ENCODE measurements around the gene SLC12A4.
A peak's percentile ranks its signal among the peaks of the same experiment; 100 is the strongest.

SLC12A4 gene

DNA sequence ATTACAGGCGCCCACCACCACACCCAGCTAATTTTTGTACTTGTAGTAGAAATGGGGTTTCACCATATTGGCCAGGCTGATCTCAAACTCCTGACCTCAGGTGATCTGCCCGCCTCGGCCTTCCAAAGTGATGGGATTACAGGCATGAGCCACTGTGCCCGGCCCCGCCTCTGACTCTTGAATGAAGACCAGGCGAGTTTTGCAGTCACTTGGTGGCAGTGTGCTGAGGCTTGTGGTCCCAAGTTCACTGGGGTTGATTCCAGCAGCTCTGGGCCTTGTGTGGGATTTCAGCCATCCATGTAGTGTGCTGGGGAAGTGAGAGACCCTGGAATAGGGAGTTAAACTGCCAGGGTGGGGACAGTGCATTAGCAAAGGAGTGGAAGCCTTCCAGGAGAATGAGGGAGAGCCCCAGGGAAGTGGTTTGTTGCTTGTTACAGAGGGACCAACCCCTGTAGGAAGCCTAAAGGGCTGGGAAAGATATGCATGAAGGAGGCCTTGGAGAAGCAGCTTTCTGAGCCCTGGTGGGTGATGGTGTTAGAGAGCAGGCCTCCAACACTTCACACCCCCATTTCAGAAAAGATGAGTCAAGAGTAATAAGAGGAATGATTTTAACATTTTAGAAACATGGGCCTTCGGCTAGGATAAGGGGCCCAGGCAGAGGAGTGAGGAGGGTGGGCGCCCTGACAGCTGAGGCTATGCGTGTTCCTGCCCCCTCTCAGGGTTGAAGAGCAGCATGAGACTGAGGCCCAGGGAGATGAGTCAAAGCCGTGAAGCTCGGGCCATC is 60.8 kb downstream of the SLC12A4 start:
- peaks cover 25% of the 10 kb centered on the region in 2 donors for H3K36me3 ChIP-seq (ENCODE audit: control insufficient read depth in 2 of 2, insufficient read depth in 2 of 2, low read length in 2 of 2)
- no peak overlapping the region for H3K4me3 ChIP-seq (ENCODE audit: low read length in 2 of 2)
- no peak overlapping the region for H3K9ac ChIP-seq (ENCODE audit: low read length in 2 of 2)
- H3K9me3 ChIP-seq (ENCODE audit: control insufficient read depth in 2 of 2, low read length in 2 of 2), result no peaks in the 10 kb centered on the region
- H3K27me3 ChIP-seq (ENCODE audit: control insufficient read depth in 1 of 2, insufficient read depth in 2 of 2, low read length in 2 of 2), result no peaks in the 10 kb centered on the region
- no peak overlapping the region for H3K27ac ChIP-seq (ENCODE audit: low read length)
- no peaks in the 10 kb centered on the region for H3K4me1 ChIP-seq (ENCODE audit: control insufficient read depth, insufficient read depth, low read length)

DNA sequence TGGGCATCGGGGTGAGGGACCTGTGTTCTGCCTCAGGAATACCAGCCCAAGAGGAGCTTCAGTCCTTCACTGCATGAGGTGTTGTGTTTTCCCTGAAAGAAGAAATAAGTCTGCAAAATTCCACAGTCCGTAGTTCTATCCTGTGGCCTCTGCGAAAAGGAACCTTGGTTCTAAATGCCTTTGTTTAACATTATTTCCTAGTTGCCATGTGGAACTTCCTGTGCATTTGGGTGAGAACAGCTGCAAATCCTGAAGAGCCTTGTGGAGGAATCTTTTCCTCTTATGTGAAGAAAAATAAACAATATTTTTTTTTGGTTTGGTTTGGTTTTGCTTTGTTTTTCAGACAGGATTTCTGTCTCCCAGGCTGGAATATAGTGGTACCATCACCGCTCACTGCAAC is 65.6 kb downstream of the SLC12A4 start:
- no peaks in the 10 kb centered on the region for H3K4me1 ChIP-seq (ENCODE audit: control insufficient read depth, insufficient read depth, low read length)
- H3K36me3 ChIP-seq (ENCODE audit: control insufficient read depth in 2 of 2, insufficient read depth in 2 of 2, low read length in 2 of 2), result peaks cover 0 to 3% of the 10 kb centered on the region in 2 donors
- H3K9ac ChIP-seq (ENCODE audit: low read length in 2 of 2), result no peak overlapping the region
- no peak overlapping the region for H3K4me3 ChIP-seq (ENCODE audit: low read length in 2 of 2)
- H3K9me3 ChIP-seq (ENCODE audit: control insufficient read depth in 2 of 2, low read length in 2 of 2), result no peaks in the 10 kb centered on the region
- no peak overlapping the region for H3K27ac ChIP-seq (ENCODE audit: low read length)
- no peaks in the 10 kb centered on the region for H3K27me3 ChIP-seq (ENCODE audit: control insufficient read depth in 1 of 2, insufficient read depth in 2 of 2, low read length in 2 of 2)

DNA sequence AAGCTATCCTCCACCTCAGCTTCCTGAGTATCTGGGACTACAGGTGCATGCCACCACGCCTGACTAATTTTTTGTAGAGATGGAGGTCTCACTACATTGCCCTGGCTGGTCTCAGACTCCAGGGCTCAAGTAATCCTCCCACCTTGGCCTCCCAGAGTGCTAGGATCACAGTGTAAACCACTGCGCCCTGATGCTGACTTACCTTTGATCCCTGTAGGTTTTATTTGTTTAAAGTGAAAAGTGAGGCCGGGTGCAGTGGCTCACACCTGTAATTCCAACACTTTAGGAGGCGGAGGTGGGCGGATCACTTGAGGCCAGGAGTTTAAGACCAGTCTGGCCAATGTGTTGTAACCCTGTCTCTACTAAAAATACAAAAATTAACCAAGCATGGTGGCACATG is 66.7 kb downstream of the SLC12A4 start:
- H3K4me1 ChIP-seq (ENCODE audit: control insufficient read depth, insufficient read depth, low read length), result peaks cover 5% of the 10 kb centered on the region
- H3K4me3 ChIP-seq (ENCODE audit: low read length in 2 of 2), result no peak overlapping the region
- H3K27ac ChIP-seq (ENCODE audit: low read length), result no peak overlapping the region
- H3K27me3 ChIP-seq (ENCODE audit: control insufficient read depth in 1 of 2, insufficient read depth in 2 of 2, low read length in 2 of 2), result no peaks in the 10 kb centered on the region
- H3K9me3 ChIP-seq (ENCODE audit: control insufficient read depth in 2 of 2, low read length in 2 of 2), result no peaks in the 10 kb centered on the region
- H3K36me3 ChIP-seq (ENCODE audit: control insufficient read depth in 2 of 2, insufficient read depth in 2 of 2, low read length in 2 of 2), result peaks cover 0 to 3% of the 10 kb centered on the region in 2 donors
- H3K9ac ChIP-seq (ENCODE audit: low read length in 2 of 2), result no peak overlapping the region

DNA sequence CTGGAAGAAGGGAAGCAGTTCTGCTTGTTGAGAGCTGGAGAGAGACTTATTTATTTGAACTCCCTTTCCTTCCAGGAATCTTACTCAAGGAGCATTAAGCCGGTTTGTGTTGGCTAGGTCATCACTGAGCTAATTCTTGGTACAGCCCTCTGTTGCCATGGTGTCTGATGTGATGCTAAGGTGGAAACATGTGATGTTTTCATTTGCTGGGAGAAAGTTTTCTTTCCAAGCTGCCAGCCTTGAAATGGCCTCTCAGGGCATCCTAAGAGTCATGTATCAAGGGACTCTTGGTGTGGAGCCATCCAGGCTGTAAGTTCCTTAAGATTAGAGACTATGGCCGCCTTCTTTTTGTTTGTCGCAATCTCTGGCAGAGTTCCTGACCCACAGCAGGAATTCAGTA is 71.2 kb downstream of the SLC12A4 start:
- H3K4me3 ChIP-seq (ENCODE audit: low read length in 2 of 2), result no peak overlapping the region
- no peaks in the 10 kb centered on the region for H3K9me3 ChIP-seq (ENCODE audit: control insufficient read depth in 2 of 2, low read length in 2 of 2)
- H3K27me3 ChIP-seq (ENCODE audit: control insufficient read depth in 1 of 2, insufficient read depth in 2 of 2, low read length in 2 of 2), result no peaks in the 10 kb centered on the region
- no peaks in the 10 kb centered on the region for H3K36me3 ChIP-seq (ENCODE audit: control insufficient read depth in 2 of 2, insufficient read depth in 2 of 2, low read length in 2 of 2)
- H3K27ac ChIP-seq (ENCODE audit: low read length), result no peak overlapping the region
- H3K4me1 ChIP-seq (ENCODE audit: control insufficient read depth, insufficient read depth, low read length), result peaks cover 28% of the 10 kb centered on the region
- peak overlapping the region in 1 of 2 donors; percentile 6 for H3K9ac ChIP-seq (ENCODE audit: low read length in 2 of 2)

DNA sequence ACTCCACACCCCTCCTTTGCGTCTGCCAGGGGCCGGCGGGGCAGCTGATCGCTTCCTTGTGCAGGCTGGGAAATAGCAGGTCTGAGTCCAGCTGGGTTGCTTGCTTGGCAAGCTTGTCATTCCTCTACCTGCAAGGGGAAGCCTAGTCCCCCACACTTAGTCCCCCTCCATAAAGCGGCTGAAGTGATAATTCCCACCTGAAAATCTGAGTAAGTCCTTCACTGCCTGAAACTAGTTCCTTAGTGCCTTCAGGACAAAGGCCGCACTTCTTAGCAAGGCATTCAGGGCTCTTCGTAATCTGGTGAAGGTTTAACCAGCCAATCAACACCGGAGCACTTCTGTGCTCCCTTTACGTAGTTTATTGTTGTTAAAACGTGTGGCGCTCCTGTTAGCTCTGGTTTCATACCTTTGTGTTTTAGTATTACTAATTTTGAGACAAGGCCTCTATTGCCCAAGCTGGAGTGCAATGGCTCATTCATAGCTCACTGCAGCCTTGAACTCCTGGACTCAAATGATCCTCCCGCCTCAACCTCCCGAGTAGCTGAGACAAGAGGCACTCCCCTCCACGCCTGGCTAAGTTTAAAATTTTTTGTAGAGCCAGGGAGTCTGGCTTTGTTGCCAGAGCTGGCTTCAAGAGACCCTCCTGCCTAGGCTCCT is 74.6 kb downstream of the SLC12A4 start:
- H3K9me3 ChIP-seq (ENCODE audit: control insufficient read depth in 2 of 2, low read length in 2 of 2), result no peaks in the 10 kb centered on the region
- H3K27me3 ChIP-seq (ENCODE audit: control insufficient read depth in 1 of 2, insufficient read depth in 2 of 2, low read length in 2 of 2), result no peaks in the 10 kb centered on the region
- peak overlapping the region; percentile 96 to 99 for H3K9ac ChIP-seq (ENCODE audit: low read length in 2 of 2)
- peak overlapping the region; percentile 90 for H3K27ac ChIP-seq (ENCODE audit: low read length)
- peaks cover 30% of the 10 kb centered on the region for H3K4me1 ChIP-seq (ENCODE audit: control insufficient read depth, insufficient read depth, low read length)
- H3K36me3 ChIP-seq (ENCODE audit: control insufficient read depth in 2 of 2, insufficient read depth in 2 of 2, low read length in 2 of 2), result no peaks in the 10 kb centered on the region
- peak overlapping the region; percentile 75 to 96 for H3K4me3 ChIP-seq (ENCODE audit: low read length in 2 of 2)
